Esophagus (tissue), 2 donors: Measurements from ENCODE around the gene IL2RA. TPM values are rescaled to one million over a fixed set of nuclear protein-coding genes. Genes with fewer than 3 reads are reported as not detected.

Experiments
- H3K27ac ChIP-seq, 2 donors: one replicate each; pipeline ENCODE4 v1.5.1; 2013; ENCODE audit warnings: low read depth in 2 of 2, mild to moderate bottlenecking in 2 of 2, inconsistent platforms in 1 of 2, low read length in 1 of 2, moderate library complexity in 1 of 2
- H3K27me3 ChIP-seq, 2 donors: one replicate each; pipeline ENCODE4 v1.6.1; 2013; ENCODE audit warnings: low read length in 2 of 2, control low read depth in 1 of 2, mild to moderate bottlenecking in 1 of 2; ENCODE audit not compliant: insufficient read depth in 2 of 2, control insufficient read depth in 1 of 2
- H3K36me3 ChIP-seq, 2 donors: one replicate each; pipeline ENCODE4 v1.6.1; 2013; ENCODE audit warnings: low read length in 1 of 2; ENCODE audit not compliant: control insufficient read depth in 2 of 2, insufficient read depth in 2 of 2
- H3K4me1 ChIP-seq, 2 donors: one replicate each; pipeline ENCODE4 v1.6.1; 2013; ENCODE audit warnings: low read length in 1 of 2; ENCODE audit not compliant: control insufficient read depth in 2 of 2, insufficient read depth in 2 of 2
- H3K4me3 ChIP-seq, 2 donors: one replicate each; pipeline ENCODE4 v1.5.1; 2013; ENCODE audit warnings: low read length in 2 of 2, mild to moderate bottlenecking in 2 of 2, low read depth in 1 of 2, moderate library complexity in 1 of 2
- H3K9me3 ChIP-seq, 2 donors: one replicate each; pipeline ENCODE4 v1.6.1; 2013; ENCODE audit warnings: mild to moderate bottlenecking in 2 of 2, low read depth in 1 of 2, low read length in 1 of 2, moderate library complexity in 1 of 2; ENCODE audit not compliant: control insufficient read depth in 2 of 2, insufficient read depth in 1 of 2
- WGBS, 2 donors: extraction: QIAGEN DNeasy Blood & Tissue Kit; methylation state at CpG; one replicate each; pipeline ENCODE4 v1.1.7; 2013; 5-methylcytosine and 5-hydroxymethylcytosine counted together
- polyA plus RNA-seq, 2 donors: library from polyadenylated mRNA; stranded (reverse); fragments of 200-250 nt; gene quantifications; one replicate each; pipeline ENCODE4 v1.2.3, GENCODE V29; 2013
- donor health status: healthy with polysubstance abuse.
- donor health status: Bipolar disorder and iron deficiency.

IL2RA gene
- polyA plus RNA-seq, 2 donors = 0.16 to 0.18 TPM

DNA sequence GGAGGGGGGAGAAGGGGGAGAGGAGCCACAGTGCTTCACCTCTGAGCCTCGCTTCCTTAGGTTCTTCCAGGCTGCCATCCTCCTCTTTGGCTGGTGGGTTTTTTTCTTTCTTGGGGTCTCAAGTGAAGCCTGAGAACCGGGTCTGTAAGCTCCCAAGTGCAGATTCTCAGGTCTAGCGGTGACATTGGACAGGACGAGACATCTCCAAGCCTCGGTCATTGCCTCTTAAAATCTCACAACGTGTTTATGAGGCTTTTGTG lies 84.0 kb downstream of the IL2RA start:
- H3K27ac ChIP-seq = peak overlapping the region; percentile 85 to 98
- H3K4me3 ChIP-seq = peak overlapping the region; percentile 82 to 99
- no peaks in the 10 kb centered on the region for H3K36me3 ChIP-seq
- no peaks in the 10 kb centered on the region for H3K9me3 ChIP-seq
- WGBS, 2 donors = 25 to 29% methylated on average over 6 of the region's 6 CpGs
- peaks cover 0 to 10% of the 10 kb centered on the region in 2 donors for H3K4me1 ChIP-seq
- H3K27me3 ChIP-seq = no peaks in the 10 kb centered on the region

DNA sequence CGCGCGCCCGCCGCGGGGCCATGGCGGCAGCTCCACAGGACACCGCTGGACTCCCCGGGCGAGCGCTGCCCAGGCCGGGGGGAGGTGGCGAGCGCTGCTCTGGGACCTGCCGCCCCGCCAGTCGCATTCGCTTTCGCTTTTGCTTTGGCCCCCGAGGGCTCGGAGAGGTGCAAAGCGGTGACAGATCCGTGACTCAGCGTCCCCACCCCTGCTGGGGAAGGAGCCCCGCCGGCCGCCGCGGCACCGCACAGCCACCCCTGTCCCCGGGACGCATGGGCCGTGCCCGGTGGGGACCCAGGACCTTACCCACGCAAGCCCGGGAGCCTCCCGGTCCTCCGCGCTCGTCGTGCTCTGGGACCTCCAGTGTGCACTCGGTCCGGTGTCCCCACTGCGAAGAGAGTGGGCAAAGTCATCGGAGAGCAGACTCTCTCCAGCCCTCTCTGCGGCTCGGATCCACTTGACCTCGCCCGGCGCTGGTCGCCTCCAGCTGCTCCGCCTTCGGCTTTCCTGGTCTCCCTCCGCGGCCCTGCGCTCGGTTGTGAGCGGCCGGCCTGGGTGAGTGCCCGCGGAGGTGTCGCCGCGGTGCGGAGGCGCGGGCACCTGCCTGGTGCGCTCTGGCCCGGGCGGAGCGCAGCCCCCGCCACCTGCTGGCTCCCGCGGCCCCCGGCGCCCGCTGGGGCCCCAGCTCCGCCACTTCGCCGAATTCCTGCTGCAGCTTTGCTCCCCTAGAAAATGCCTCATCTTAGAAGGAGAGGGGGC lies 84.5 kb downstream of the IL2RA start, which contains the start of gene IL15RA:
TSS of gene IL15RA (minus strand) at position 73 of the 759 bp plus-strand sequence. CDS start at position 22, 51 bp downstream.
- Histone ChIP-seq H3K9me3 (no peaks in the 10 kb centered on the region), H3K4me3 (peak within 1 kb of the TSS; percentile 82 to 99), H3K4me1 (peaks cover 0 to 10% of the 10 kb centered on the region in 2 donors), H3K27me3 (no peaks in the 10 kb centered on the region), H3K36me3 (no peaks in the 10 kb centered on the region), H3K27ac (peak within 1 kb of the TSS; percentile 85 to 98)
- WGBS, 2 donors = 0 to 1% methylated on average over 73 to 80 of the region's 80 CpGs

DNA sequence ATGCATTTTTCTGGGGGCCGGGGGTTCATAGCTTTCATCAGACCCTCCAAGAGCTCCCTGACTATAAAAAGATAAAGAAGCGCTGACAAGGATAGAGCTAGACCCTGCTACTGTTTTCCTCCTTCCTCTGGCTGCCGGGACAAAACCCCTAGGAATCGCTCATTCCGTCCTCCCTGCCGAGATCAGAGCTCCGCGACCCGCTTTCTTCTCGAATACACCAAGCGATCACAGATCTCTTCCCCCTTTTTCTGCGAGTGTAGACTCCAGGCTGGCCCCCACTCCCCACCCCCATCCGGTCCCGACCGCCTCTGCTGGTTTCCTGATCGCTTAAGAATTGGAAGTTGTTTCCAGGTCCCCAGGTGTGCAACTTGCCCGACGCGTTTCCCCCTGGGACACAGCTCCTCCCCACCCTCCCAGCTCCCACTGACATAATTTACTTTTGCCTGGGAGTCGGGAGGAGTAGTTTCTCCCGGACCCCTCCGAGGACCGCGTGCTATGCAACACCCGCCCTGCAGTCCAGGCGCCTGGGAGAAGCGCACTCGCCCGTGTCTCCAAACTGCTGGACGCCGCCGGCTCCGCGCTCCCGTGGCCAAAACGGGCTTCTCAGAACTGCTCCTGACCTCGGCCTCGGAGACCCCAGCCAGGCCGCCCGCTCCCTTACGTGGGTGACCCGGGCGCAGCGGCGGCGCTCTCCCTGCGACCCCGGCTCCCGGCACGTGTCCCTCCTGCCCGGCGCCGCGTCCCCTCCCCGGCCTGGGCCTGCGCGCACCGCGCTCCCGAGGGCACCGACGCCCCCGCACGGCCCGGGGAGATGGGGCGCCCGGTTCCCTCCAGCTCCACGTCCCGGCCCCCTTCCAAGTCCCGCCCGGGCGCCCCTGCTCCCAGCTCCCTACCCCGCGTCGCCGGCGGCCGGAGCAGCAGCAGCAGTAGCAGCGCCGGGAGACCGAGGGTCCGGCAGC lies 85.4 kb downstream of the IL2RA start:
- H3K27me3 ChIP-seq = no peaks in the 10 kb centered on the region
- H3K4me3 ChIP-seq = peak overlapping the region; percentile 82 to 99
- no peaks in the 10 kb centered on the region for H3K9me3 ChIP-seq
- peak overlapping the region; percentile 85 to 98 for H3K27ac ChIP-seq
- 1% methylated on average over 60 to 82 of the region's 82 CpGs for WGBS, 2 donors
- no peaks in the 10 kb centered on the region for H3K36me3 ChIP-seq
- peaks cover 0 to 10% of the 10 kb centered on the region in 2 donors for H3K4me1 ChIP-seq

DNA sequence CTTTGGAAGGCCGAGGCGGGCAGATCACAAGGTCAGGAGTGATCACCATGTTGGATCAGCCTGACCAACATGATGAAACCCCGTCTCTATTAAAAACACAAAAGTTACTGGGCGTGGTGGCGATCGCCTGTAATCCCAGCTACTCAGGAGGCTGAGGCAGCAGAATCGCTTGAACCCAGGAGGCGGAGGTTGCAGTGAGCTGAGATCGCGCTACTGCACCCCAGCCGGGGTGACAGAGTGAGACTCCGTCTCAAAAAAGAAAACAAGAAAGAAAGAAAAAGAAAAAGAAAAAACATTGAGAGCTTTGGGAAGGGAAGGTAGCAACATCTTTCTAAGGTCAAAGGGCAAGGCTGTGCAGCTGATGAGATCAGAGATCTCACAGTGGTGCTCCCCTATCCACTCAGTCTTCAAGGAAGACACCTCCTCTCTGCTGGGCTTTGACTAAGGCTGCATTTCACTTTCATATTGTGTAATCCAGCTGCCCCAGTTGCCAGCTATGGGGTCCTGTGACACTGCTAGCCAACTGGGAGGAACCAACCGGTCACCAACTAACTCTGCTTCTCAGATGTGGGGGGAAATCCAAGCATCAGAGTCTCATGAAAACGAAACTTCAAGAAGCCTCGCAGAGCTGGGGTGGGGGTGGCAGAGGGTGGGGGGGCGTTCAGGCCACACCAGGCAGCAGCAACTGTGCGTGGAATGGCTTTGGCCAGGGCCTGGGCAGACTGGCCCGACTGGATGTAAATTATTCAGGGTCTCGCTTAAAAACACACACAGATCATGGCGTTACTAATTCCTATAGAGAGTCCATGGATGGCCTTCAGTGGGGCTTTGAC lies 86.3 kb downstream of the IL2RA start:
- peak overlapping the region; percentile 85 to 98 for H3K27ac ChIP-seq
- H3K9me3 ChIP-seq = no peaks in the 10 kb centered on the region
- peaks cover 0 to 10% of the 10 kb centered on the region in 2 donors for H3K4me1 ChIP-seq
- H3K27me3 ChIP-seq = no peaks in the 10 kb centered on the region
- peak overlapping the region; percentile 82 to 99 for H3K4me3 ChIP-seq
- 50 to 69% methylated on average over 18 to 20 of the region's 20 CpGs for WGBS, 2 donors
- H3K36me3 ChIP-seq = no peaks in the 10 kb centered on the region

DNA sequence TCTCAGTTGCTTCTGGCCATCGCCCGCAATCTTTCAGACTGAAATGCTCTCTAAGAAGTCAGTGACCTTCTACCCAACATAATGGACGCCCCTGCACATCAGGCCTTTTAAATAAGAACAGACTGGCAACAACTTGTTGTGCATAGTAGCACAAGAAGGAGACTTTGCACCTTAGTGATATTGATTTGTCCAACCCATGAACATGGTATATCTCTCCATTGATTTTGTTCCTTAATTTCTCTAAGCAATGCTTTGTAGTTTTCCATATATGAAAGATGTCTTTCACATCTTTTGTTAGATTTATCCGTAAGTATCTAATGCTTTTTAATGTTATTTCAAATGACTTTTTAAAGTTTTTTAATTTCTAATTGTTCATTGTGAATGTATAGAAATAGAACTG lies 89.1 kb downstream of the IL2RA start:
- H3K36me3 ChIP-seq = no peaks in the 10 kb centered on the region
- no peaks in the 10 kb centered on the region for H3K9me3 ChIP-seq
- no peak overlapping the region for H3K4me3 ChIP-seq
- peaks cover 0 to 4% of the 10 kb centered on the region in 2 donors for H3K4me1 ChIP-seq
- H3K27ac ChIP-seq = no peak overlapping the region
- WGBS, 2 donors = 79 to 95% methylated on average over 4 of the region's 4 CpGs
- H3K27me3 ChIP-seq = no peaks in the 10 kb centered on the region

DNA sequence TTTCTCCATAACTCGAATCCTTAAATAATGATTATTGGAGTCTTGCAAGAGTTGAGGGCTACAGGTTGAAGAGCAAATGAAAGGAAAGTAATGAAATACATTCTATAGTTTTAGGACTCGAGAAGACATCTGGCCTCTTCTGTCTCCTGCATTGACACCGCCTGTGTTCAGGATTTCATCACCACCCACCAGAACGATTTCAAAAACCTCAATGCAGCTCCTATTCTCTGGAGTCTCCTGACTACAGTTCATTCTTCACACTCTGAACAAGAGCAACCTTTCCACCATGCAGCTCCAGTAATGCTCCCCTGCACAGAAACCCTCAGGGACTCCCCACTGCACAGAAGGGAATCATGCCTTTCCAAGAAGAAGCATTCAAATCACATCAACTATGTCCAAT lies 90.3 kb downstream of the IL2RA start:
- Histone ChIP-seq H3K27ac (peak overlapping the region; percentile 83 to 84), H3K4me1 (peaks cover 0 to 2% of the 10 kb centered on the region in 2 donors), H3K9me3 (no peaks in the 10 kb centered on the region), H3K36me3 (no peaks in the 10 kb centered on the region), H3K4me3 (no peak overlapping the region), H3K27me3 (no peaks in the 10 kb centered on the region)
- 52 to 64% methylated on average over 4 of the region's 4 CpGs for whole genome bisulfite sequencing, 2 donors

DNA sequence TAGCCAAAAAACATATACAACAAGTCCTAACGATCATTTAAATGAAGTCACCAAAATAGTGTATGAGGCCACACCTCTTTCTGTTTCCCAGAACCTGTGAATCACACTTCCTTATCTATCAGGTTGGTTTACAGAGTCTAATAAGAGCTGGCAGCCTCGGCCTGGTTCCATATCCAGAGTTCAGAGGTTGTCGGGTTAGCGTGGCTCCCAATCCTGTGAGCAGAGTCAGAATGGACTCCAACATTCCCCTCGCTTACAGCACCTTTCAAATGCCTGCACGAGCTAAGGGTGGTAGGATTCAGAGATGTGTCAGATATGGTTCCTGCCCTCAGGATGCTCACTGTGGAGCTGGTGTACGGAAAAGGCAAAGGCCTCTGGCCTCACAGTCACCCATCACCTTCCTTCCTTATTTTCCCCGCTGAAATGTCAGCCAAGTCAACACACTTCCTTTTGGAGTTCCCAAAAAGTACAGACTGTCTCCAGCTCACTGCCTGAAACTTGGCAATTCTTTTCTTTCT lies 90.8 kb downstream of the IL2RA start:
- Histone ChIP-seq H3K4me3 (peak overlapping the region in 1 of 2 donors; percentile 7), H3K4me1 (peaks cover 0 to 2% of the 10 kb centered on the region in 2 donors), H3K27me3 (no peaks in the 10 kb centered on the region), H3K27ac (peak overlapping the region; percentile 83 to 84), H3K9me3 (no peaks in the 10 kb centered on the region), H3K36me3 (no peaks in the 10 kb centered on the region)
- 28 to 43% methylated on average over 8 of the region's 8 CpGs for WGBS, 2 donors

DNA sequence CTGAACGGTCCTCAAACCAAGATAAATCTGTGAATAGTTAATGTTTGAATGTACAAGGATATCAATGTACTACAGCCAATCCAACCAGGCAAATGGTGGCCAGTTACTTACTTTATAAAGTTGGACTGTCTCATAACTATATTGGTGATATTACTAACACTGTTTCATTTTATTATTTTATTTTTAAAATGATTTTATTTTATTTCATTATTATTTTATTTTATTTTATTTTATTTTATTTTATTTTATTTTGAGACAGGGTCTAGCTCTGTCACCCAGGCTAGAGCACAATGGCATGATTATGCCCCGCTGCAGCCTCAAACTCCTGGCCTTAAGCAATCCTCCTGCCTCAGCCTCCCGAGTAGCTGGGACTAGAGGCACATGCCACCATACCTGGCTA lies 91.6 kb downstream of the IL2RA start:
- Histone ChIP-seq H3K27me3 (no peaks in the 10 kb centered on the region), H3K4me1 (no peaks in the 10 kb centered on the region), H3K27ac (peak overlapping the region; percentile 30 to 37), H3K4me3 (no peak overlapping the region), H3K9me3 (no peaks in the 10 kb centered on the region), H3K36me3 (no peaks in the 10 kb centered on the region)
- 83 to 91% methylated on average over 3 of the region's 3 CpGs for WGBS, 2 donors

DNA sequence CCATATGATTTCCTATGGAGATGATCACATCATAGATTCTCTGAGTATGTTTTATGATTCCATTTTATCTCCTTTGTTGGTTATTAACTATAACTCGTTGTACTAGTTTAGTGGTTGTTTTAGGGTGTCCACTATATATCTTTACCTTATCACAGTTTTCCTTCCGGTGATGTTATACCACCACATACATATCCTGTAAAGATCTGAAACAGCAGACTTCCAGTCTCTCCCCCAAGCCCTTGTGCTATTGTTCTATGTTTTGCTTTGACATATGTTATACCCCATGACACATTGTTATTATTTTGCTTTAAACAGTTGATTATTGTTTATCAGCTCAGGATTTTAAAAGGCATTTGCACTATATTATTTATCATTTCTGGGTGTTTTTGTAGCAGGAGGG lies 92.1 kb downstream of the IL2RA start:
- Histone ChIP-seq H3K4me3 (no peak overlapping the region), H3K36me3 (peaks cover 0 to 1% of the 10 kb centered on the region in 2 donors), H3K27ac (no peak overlapping the region), H3K9me3 (no peaks in the 10 kb centered on the region), H3K27me3 (no peaks in the 10 kb centered on the region), H3K4me1 (no peaks in the 10 kb centered on the region)
- WGBS, 2 donors = 75 to 93% methylated on average over 2 of the region's 2 CpGs
